Colonic mucosa (tissue), 4 donors: ENCODE measurements around the gene USB1. TPM values are rescaled to one million over a fixed set of nuclear protein-coding genes. Genes with fewer than 3 reads are reported as not detected.

ENCODE experiments used
- DNase-seq: peaks from one replicate; pipeline ENCODE4 v3.0.0-alpha.2; 2020
- H3K27ac ChIP-seq: fragments of 200-600 bp; one replicate; pipeline ENCODE4 v1.8.0; 2021
- H3K27me3 ChIP-seq: fragments of 200-600 bp; one replicate; pipeline ENCODE4 v1.8.0; 2021
- H3K36me3 ChIP-seq: fragments of 200-600 bp; one replicate; pipeline ENCODE4 v1.8.0; 2021
- H3K4me1 ChIP-seq: fragments of 200-600 bp; one replicate; pipeline ENCODE4 v1.8.0; 2021; ENCODE audit warnings: mild to moderate bottlenecking
- H3K4me3 ChIP-seq: fragments of 200-600 bp; one replicate; pipeline ENCODE4 v1.8.0; 2021
- H3K9ac ChIP-seq, 2 donors: one replicate each; pipeline ENCODE4 v1.7.0; 2013; ENCODE audit warnings: control low read depth in 2 of 2, low read depth in 2 of 2, low read length in 2 of 2
- H3K9me3 ChIP-seq: fragments of 200-600 bp; one replicate; pipeline ENCODE4 v1.8.0; 2021
- CTCF ChIP-seq: fragments of 200-600 bp; IDR thresholded peaks from one replicate; pipeline ENCODE4 v1.8.0; 2022; ENCODE audit warnings: antibody characterized with exemption, mild to moderate bottlenecking
- intact Hi-C: fragments of 100-400 bp; cut with DNase I; formaldehyde crosslinking; loops from one replicate; pipeline ENCODE4 v1.14.1; 2022
- total RNA-seq, 2 donors: library from RNA; stranded (reverse); fragmentation: NEBNext Ultra II Directional in 1 of 2; extraction: Animal tissue kit (Norgen Biotek cat#: 25700) in 1 of 2; gene quantifications; one replicate each; pipeline ENCODE4 v1.2.1, GENCODE V29; 2021
- donor health status: healthy.
- donor health status: DM: no; HTN: no; CAD: no.
- donor health status: DM: no; HTN: no; CAD: no.

The USB1 gene
- total RNA-seq, 2 donors from 2014 or later, result 34.2 to 49.8 TPM

GRCh38 chr16:58041628-58041955 is 40.4 kb downstream of the USB1 start:
- TF ChIP-seq CTCF, result no peak
- no peak overlapping the region for H3K27ac ChIP-seq
- H3K4me1 ChIP-seq, result no peaks in the 10 kb centered on the region
- H3K9ac ChIP-seq, result no peak overlapping the region
- no peak for DNase-seq
- no peaks in the 10 kb centered on the region for H3K9me3 ChIP-seq
- intact Hi-C loops, result no loop called here
- no peaks in the 10 kb centered on the region for H3K27me3 ChIP-seq
- H3K36me3 ChIP-seq, result peaks cover 3% of the 10 kb centered on the region
- no peak overlapping the region for H3K4me3 ChIP-seq

GRCh38 chr16:58042001-58042885 is 41.0 kb downstream of the USB1 start:
- no peak for DNase-seq

DNA sequence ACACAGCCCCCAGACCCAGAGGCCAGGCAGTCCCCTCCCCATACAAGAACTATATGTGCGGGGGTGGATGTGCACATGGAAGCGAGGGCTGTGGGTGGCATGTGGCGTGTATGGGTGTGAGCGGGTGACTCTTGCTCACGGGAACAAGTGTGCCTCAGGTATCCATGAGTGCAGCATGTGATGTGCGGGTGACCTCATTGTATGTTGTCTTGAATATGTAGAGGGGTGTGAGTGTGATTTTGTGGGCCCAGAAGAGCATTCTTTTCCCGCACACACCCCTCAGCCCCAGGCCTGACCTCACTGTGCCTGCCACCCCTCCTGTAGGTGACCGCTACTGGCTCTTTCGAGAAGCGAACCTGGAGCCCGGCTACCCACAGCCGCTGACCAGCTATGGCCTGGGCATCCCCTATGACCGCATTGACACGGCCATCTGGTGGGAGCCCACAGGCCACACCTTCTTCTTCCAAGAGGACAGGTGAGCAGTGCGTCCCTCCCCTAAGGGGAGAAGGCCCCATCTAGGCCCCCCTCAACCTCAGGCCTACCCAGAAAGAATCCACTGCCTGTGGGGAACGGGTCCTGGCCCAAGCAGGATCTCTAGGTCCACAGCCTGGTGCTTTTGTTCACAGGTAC is 41.8 kb downstream of the USB1 start:
- H3K9me3 ChIP-seq, result no peaks in the 10 kb centered on the region
- no peak for DNase-seq
- no peaks in the 10 kb centered on the region for H3K27me3 ChIP-seq
- H3K4me3 ChIP-seq, result no peak overlapping the region
- TF ChIP-seq CTCF, result no peak
- intact Hi-C loops, result no loop called here
- no peak overlapping the region for H3K27ac ChIP-seq
- peaks cover 3% of the 10 kb centered on the region for H3K36me3 ChIP-seq
- H3K9ac ChIP-seq, result no peak overlapping the region
- H3K4me1 ChIP-seq, result no peaks in the 10 kb centered on the region

More at GRCh38 chr16:58042001-58042885, 41.0 kb downstream of the USB1 start:
- no peaks in the 10 kb centered on the region for H3K4me1 ChIP-seq
- no peaks in the 10 kb centered on the region for H3K9me3 ChIP-seq
- intact Hi-C loops, result no loop called here
- no peaks in the 10 kb centered on the region for H3K27me3 ChIP-seq
- peaks cover 3% of the 10 kb centered on the region for H3K36me3 ChIP-seq
- no peak overlapping the region for H3K27ac ChIP-seq
- H3K9ac ChIP-seq, result no peak overlapping the region
- no peak overlapping the region for H3K4me3 ChIP-seq
- no peak for TF ChIP-seq CTCF

GRCh38 chr16:58043571-58044155 is 42.5 kb downstream of the USB1 start:
- H3K27ac ChIP-seq, result no peak overlapping the region
- no peak overlapping the region for H3K4me3 ChIP-seq
- intact Hi-C loops, result no loop called here
- TF ChIP-seq CTCF, result no peak
- no peaks in the 10 kb centered on the region for H3K9me3 ChIP-seq
- no peaks in the 10 kb centered on the region for H3K27me3 ChIP-seq
- DNase-seq, result no peak
- H3K4me1 ChIP-seq, result no peaks in the 10 kb centered on the region
- H3K9ac ChIP-seq, result no peak overlapping the region
- H3K36me3 ChIP-seq, result peaks cover 3% of the 10 kb centered on the region

- Histone ChIP-seq H3K27me3 (no peaks in the 10 kb centered on the region), H3K27ac (no peak overlapping the region), H3K36me3 (peaks cover 3% of the 10 kb centered on the region), H3K4me3 (no peak overlapping the region), H3K9me3 (no peaks in the 10 kb centered on the region), H3K4me1 (no peaks in the 10 kb centered on the region), H3K9ac (no peak overlapping the region)
- no peak for DNase-seq
- TF ChIP-seq CTCF, result no peak
- intact Hi-C loops, result no loop called here
Observed at GRCh38 chr16:58044266-58045019, 43.2 kb downstream of the USB1 start.
